ENCODE data around the gene PAK2. TPM values are rescaled to one million over a fixed set of nuclear protein-coding genes. Genes with fewer than 3 reads are reported as not detected.
"Not testable (repeated sequence)": the region's sequence is repeated elsewhere in the genome, so short reads cannot be mapped to it uniquely, and the experiment has no call there.

PAK2 gene
- total and polyA plus RNA-seq, 3 donors from 2014 or later, result 30.7 to 49.2 (median 47.4) TPM

- H3K27ac ChIP-seq, result no peak overlapping the region
- no peak for DNase-seq
- no peaks in the 10 kb centered on the region for H3K4me1 ChIP-seq
- intact Hi-C loops (cut with DNase I; ENCODE audit: low total_unique reads), result no loop called here
- no peak for TF ChIP-seq POLR2A (IDR thresholded peaks at IDR 0.05)
- TF ChIP-seq, protein P1, sequence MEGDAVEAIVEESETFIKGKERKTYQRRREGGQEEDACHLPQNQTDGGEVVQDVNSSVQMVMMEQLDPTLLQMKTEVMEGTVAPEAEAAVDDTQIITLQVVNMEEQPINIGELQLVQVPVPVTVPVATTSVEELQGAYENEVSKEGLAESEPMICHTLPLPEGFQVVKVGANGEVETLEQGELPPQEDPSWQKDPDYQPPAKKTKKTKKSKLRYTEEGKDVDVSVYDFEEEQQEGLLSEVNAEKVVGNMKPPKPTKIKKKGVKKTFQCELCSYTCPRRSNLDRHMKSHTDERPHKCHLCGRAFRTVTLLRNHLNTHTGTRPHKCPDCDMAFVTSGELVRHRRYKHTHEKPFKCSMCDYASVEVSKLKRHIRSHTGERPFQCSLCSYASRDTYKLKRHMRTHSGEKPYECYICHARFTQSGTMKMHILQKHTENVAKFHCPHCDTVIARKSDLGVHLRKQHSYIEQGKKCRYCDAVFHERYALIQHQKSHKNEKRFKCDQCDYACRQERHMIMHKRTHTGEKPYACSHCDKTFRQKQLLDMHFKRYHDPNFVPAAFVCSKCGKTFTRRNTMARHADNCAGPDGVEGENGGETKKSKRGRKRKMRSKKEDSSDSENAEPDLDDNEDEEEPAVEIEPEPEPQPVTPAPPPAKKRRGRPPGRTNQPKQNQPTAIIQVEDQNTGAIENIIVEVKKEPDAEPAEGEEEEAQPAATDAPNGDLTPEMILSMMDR (IDR thresholded peaks at IDR 0.05), result no peak
- no peak overlapping the region for H3K4me3 ChIP-seq
- no peaks in the 10 kb centered on the region for H3K36me3 ChIP-seq (ENCODE audit: low read depth, missing control alignments)
- H3K27me3 ChIP-seq, result no peaks in the 10 kb centered on the region
- no peaks in the 10 kb centered on the region for H3K9me3 ChIP-seq
- 94 to 97% methylated on average over 4 of the region's 4 CpGs for WGBS, 2 donors
Measured at GRCh38 chr3:196736670-196737374, 2.8 kb upstream of the PAK2 start.

- peaks cover 3% of the 10 kb centered on the region for H3K4me1 ChIP-seq
- H3K27ac ChIP-seq, result no peak overlapping the region
- WGBS, 2 donors, result 92% methylated on average over 6 of the region's 6 CpGs
- TF ChIP-seq POLR2A (IDR thresholded peaks at IDR 0.05), result no peak
- TF ChIP-seq, protein P1 (IDR thresholded peaks at IDR 0.05), result no peak
- H3K9me3 ChIP-seq, result no peaks in the 10 kb centered on the region
- H3K4me3 ChIP-seq, result no peak overlapping the region
- H3K27me3 ChIP-seq, result no peaks in the 10 kb centered on the region
- H3K36me3 ChIP-seq (ENCODE audit: low read depth, missing control alignments), result no peaks in the 10 kb centered on the region
- DNase-seq, result no peak
- intact Hi-C loops (cut with DNase I; ENCODE audit: low total_unique reads), result no loop called here
Measured at GRCh38 chr3:196737655-196738054, 2.0 kb upstream of the PAK2 start.

- intact Hi-C loops (cut with DNase I; ENCODE audit: low total_unique reads), result no loop called here
- H3K4me1 ChIP-seq, result peaks cover 6% of the 10 kb centered on the region
- H3K9me3 ChIP-seq, result no peaks in the 10 kb centered on the region
- H3K27ac ChIP-seq, result peak overlapping the region; percentile 97 to 99
- H3K27me3 ChIP-seq, result no peaks in the 10 kb centered on the region
- 1% methylated on average over 30 of the region's 30 CpGs for WGBS, 2 donors
- H3K36me3 ChIP-seq (ENCODE audit: low read depth, missing control alignments), result no peaks in the 10 kb centered on the region
- DNase-seq, result peak; percentile 43
- peak overlapping the region; percentile 81 to 99 for H3K4me3 ChIP-seq
- TF ChIP-seq, protein P1 (IDR thresholded peaks at IDR 0.05), result no peak
Measured at GRCh38 chr3:196740481-196741248, 1.0 kb downstream of the PAK2 start.

DNA sequence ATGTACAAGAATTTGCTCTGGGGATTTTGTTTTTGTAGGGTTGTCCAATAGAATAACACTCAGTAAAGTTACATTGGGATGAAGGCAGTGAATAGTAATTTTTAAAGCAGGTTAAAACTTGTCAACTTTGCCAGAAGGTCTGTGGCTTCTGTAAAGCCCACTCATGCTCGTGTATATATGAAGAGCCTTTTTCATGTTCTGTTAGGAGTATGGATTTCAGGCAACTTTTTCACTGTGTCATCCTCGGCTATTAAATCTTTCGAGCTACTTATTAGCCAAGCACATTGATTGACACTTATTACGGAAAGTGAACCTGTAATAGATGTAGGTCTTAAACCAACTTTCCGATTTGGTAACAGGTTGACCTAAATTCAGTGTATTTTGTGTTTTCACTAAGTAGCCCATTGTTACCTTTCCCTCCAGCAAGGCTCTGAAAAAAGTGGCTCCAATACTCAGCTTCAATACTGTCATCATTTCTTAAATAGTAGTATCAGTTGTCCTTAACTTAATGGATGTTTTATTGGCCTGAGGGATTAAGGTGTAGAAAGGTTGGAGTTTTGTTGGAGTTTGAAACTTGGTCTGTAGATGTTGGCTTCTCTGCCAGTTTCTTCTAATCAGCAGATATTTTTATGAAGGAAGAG is 1.7 kb downstream of the PAK2 start:
- intact Hi-C loops (cut with DNase I; ENCODE audit: low total_unique reads), result no loop called here
- Histone ChIP-seq H3K4me1 (peaks cover 6% of the 10 kb centered on the region), H3K36me3 (ENCODE audit: low read depth, missing control alignments) (no peaks in the 10 kb centered on the region), H3K9me3 (no peaks in the 10 kb centered on the region), H3K27ac (peak overlapping the region; percentile 97 to 99), H3K4me3 (peak overlapping the region; percentile 81 to 99), H3K27me3 (no peaks in the 10 kb centered on the region)
- no peak for TF ChIP-seq POLR2A (IDR thresholded peaks at IDR 0.05)
- TF ChIP-seq, protein P1 (IDR thresholded peaks at IDR 0.05), result no peak
- no peak for DNase-seq
- WGBS, 2 donors, result 17 to 28% methylated on average over 5 of the region's 5 CpGs

GRCh38 chr3:196743569-196743968 is 3.9 kb downstream of the PAK2 start:
- H3K36me3 ChIP-seq (ENCODE audit: low read depth, missing control alignments); H3K27me3 ChIP-seq; H3K4me3 ChIP-seq; DNase-seq; H3K4me1 ChIP-seq; H3K9me3 ChIP-seq; H3K27ac ChIP-seq; intact Hi-C loops (cut with DNase I; ENCODE audit: low total_unique reads): not testable (repeated sequence)
- WGBS, 2 donors, result 77 to 86% methylated on average over 10 of the region's 10 CpGs
